Epithelial cell of proximal tubule (primary cell): ENCODE measurements around the gene IFI30. TPM values are rescaled to one million over a fixed set of nuclear protein-coding genes. Genes with fewer than 3 reads are reported as not detected.
"Not testable (repeated sequence)": the region's sequence is repeated elsewhere in the genome, so short reads cannot be mapped to it uniquely, and the experiment has no call there.

Source experiments
- DNase-seq: peaks from one replicate; pipeline ENCODE4 v3.0.0-alpha.2; 2011; ENCODE audit warnings: low read depth
- H3K4me3 ChIP-seq: 2 replicates; pipeline ENCODE4 v1.5.1; 2011; ENCODE audit warnings: low read depth, mild to moderate bottlenecking, low read length
- CTCF ChIP-seq: conservative IDR thresholded peaks from 2 replicates; pipeline ENCODE4 v1.5.1; 2012; ENCODE audit warnings: low read depth, mild to moderate bottlenecking, low read length
- total RNA-seq: library from RNA; depleted of rRNA; stranded (reverse); fragments of >200 nt; gene quantifications from 2 replicates; pipeline ENCODE4 v1.2.3, GENCODE V29; 2015

The IFI30 gene
- total RNA-seq, 1 donor from 2014 or later: 10.1 TPM

- no peak overlapping the region for H3K4me3 ChIP-seq
- TF ChIP-seq CTCF: no peak
Measured at GRCh38 chr19:18206018-18206417, 32.4 kb downstream of the IFI30 start.

GRCh38 chr19:18208098-18208951 is 34.7 kb downstream of the IFI30 start:
- TF ChIP-seq CTCF: peak; percentile 57
- no peak for DNase-seq
- no peak overlapping the region for H3K4me3 ChIP-seq

More at GRCh38 chr19:18206018-18206417, 32.4 kb downstream of the IFI30 start:
- no peak for DNase-seq

GRCh38 chr19:18209912-18210311 is 36.3 kb downstream of the IFI30 start:
- not testable (repeated sequence) for H3K4me3 ChIP-seq, DNase-seq

GRCh38 chr19:18211683-18212082 is 38.1 kb downstream of the IFI30 start:
- no peak overlapping the region for H3K4me3 ChIP-seq
- TF ChIP-seq CTCF: no peak
- DNase-seq: no peak

- TF ChIP-seq CTCF: no peak
- DNase-seq: no peak
Measured at GRCh38 chr19:18214779-18215433, 41.3 kb downstream of the IFI30 start.

GRCh38 chr19:18216789-18217188 is 43.2 kb downstream of the IFI30 start:
- TF ChIP-seq CTCF: no peak
- H3K4me3 ChIP-seq: no peak overlapping the region
- no peak for DNase-seq

More at GRCh38 chr19:18214779-18215433, 41.3 kb downstream of the IFI30 start:
- no peak overlapping the region for H3K4me3 ChIP-seq

GRCh38 chr19:18218159-18218558 is 44.5 kb downstream of the IFI30 start:
- H3K4me3 ChIP-seq: no peak overlapping the region
- no peak for DNase-seq
- no peak for TF ChIP-seq CTCF
